H1 (cell line): ENCODE data around the gene FRMD4A. TPM values are rescaled to one million over a fixed set of nuclear protein-coding genes. Genes with fewer than 3 reads are reported as not detected.

Source experiments
- ASH2L ChIP-seq: fragments of 200-600, 300-600 bp; sonication (generic); IDR thresholded peaks from one replicate; pipeline ENCODE4 v1.7.1; 2017; ENCODE audit warnings: low read length
- CBX8 ChIP-seq: fragments of 300-800, 300-1000 bp; sonication (generic); IDR thresholded peaks from 2 replicates; pipeline ENCODE4 v1.7.1; 2016; ENCODE audit warnings: low read depth, low read length, borderline replicate concordance
- POLR2A ChIP-seq, 2 experiments: IDR thresholded peaks; 1 replicate in 1 of 2; 2 replicates in 1 of 2; pipeline ENCODE4 v1.6.1; 2011; ENCODE audit warnings: low read depth in 2 of 2, low read length in 2 of 2, mild to moderate bottlenecking in 2 of 2; ENCODE audit errors: control extremely low read depth in 1 of 2
- SAP30 ChIP-seq: fragments of 300-600 bp; sonication (generic); IDR thresholded peaks from 2 replicates; pipeline ENCODE4 v1.7.1; 2012; ENCODE audit warnings: low read length, moderate library complexity, mild to moderate bottlenecking, inconsistent platforms; ENCODE audit not compliant: insufficient read depth, insufficient replicate concordance
- polyA plus RNA-seq, 7 experiments: library from polyadenylated mRNA; depleted of rRNA in 3 of 7; stranded (reverse) in 5 of 7; unstranded in 2 of 7; fragments of >200 nt in 5 of 7; fragments of 200-250 nt in 2 of 7; gene quantifications; 1 replicate in 5 of 7; 2 replicates in 1 of 7; 4 replicates in 1 of 7; pipeline versions ENCODE4 v1.2.1 to v1.2.3, GENCODE V29; 2011 to 2013; ENCODE audit warnings: missing spikeins in 2 of 7, mixed read lengths in 2 of 7
- total RNA-seq: library from RNA; stranded (reverse); fragmentation: NEBNext Ultra II Directional; extraction: Animal tissue kit (Norgen Biotek cat#: 25700); gene quantifications from 2 replicates; pipeline ENCODE4 v1.2.1, GENCODE V29; 2021
- TF ChIP-seq, protein P1 (sequence below): IDR thresholded peaks from 2 replicates; pipeline ENCODE4 v1.6.1; 2012; ENCODE audit warnings: inconsistent platforms

Gene FRMD4A
- total and polyA plus RNA-seq, 2 of the 8 experiments (the other 6 are each of a cell fraction or from before 2014, with no cell fraction given), result 38.6 to 39.6 TPM

DNA sequence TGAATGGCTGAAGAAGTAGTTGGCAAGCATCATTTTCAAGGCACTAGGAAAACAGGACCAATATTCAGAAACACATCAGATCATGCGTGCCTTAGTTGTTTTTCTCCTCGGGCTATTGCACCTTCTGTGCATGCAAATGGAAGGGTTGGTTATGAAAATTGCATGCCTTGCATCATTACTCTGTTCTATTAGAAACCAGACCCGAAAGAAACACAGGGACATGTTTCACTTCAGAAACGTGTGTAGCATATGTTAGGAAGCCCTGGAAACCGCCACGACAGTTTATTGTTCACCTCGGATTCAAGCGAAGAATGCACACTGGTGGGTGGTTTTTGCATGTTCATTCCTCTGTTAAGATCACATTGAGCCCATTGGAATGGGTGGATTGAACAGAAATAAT is 214.7 kb downstream of the FRMD4A start (continued):
- TF ChIP-seq CBX8 (no peak), SAP30 (no peak), ASH2L (no peak), POLR2A (IDR thresholded peaks at IDR 0.05; ENCODE audit: control extremely low read depth in 1 of 2, low read depth in 2 of 2, low read length in 2 of 2) (no peak)
- TF ChIP-seq, protein P1, sequence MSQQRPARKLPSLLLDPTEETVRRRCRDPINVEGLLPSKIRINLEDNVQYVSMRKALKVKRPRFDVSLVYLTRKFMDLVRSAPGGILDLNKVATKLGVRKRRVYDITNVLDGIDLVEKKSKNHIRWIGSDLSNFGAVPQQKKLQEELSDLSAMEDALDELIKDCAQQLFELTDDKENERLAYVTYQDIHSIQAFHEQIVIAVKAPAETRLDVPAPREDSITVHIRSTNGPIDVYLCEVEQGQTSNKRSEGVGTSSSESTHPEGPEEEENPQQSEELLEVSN, result no peak
